HG02970 (cell line): ENCODE data around the gene TRIM26.
"Not testable (repeated sequence)": the region's sequence is repeated elsewhere in the genome, so short reads cannot be mapped to it uniquely, and the experiment has no call there.

ENCODE experiments used
- ATAC-seq: cut with Tn5 transposase; IDR thresholded peaks from one replicate; pipeline ENCODE4 v1.9.1; 2021; ENCODE audit warnings: mild to moderate bottlenecking, moderate library complexity, moderate number of reproducible peaks; ENCODE audit not compliant: unreplicated experiment, low FRiP score

TRIM26 gene

GRCh38 chr6:30172681-30173080, 40.5 kb downstream of the TRIM26 start:
- no peak for ATAC-seq

DNA sequence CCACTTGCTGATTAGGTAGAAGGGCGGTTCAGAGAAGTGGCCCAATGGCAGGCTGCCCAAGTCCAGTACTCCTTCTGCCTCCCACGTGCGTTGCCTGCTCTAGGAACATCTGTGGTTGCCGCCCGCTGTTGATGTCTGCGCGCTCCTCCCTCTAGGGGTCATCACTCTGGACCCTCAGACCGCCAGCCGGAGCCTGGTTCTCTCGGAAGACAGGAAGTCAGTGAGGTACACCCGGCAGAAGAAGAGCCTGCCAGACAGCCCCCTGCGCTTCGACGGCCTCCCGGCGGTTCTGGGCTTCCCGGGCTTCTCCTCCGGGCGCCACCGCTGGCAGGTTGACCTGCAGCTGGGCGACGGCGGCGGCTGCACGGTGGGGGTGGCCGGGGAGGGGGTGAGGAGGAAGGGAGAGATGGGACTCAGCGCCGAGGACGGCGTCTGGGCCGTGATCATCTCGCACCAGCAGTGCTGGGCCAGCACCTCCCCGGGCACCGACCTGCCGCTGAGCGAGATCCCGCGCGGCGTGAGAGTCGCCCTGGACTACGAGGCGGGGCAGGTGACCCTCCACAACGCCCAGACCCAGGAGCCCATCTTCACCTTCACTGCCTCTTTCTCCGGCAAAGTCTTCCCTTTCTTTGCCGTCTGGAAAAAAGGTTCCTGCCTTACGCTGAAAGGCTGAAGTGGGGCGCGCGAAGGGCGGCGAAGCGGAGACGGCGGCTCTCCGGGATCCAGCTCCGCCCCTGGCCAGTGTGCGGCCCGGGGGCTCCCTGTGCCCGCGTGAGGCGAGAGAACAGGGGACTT, 41.3 kb downstream of the TRIM26 start:
- ATAC-seq, result no peak

GRCh38 chr6:30169658-30170614, 43.3 kb downstream of the TRIM26 start:
- no peak for ATAC-seq

DNA sequence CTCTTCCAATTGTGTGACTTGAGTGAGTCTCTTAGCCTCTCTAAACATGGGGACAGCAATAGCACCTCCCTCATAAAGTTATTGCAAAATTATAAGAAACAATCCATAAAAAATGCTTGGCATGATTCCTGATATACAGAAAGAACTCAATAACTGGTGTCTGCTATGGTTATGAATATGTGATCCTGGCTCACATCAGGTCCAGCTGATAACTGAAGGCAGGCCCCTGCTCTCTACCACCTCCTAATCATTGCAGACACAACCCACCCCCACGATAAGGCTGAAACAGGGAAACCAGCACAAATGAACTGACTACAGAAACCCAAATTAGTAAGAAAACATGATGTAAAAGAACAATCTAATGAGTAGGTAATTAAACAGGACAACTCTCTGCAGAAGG, 44.5 kb downstream of the TRIM26 start:
- no peak for ATAC-seq

DNA sequence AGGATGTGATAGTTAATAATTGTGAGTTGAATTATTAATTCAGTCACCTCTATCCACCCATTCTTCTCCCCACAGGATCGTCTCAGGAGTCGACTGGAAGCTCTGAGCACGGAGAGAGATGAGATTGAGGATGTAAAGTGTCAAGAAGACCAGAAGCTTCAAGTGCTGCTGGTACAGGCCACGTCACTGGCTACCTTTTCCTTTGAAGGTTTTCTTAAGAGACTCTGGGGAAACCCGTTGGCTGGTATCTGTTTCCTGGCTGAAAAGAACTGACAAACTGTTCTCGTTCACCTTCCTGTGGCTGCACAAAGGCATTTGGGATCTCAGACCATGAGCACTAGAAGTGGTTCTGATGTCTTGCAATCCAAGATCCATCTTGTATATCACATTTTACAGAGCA, 46.1 kb downstream of the TRIM26 start:
- ATAC-seq, result no peak

DNA sequence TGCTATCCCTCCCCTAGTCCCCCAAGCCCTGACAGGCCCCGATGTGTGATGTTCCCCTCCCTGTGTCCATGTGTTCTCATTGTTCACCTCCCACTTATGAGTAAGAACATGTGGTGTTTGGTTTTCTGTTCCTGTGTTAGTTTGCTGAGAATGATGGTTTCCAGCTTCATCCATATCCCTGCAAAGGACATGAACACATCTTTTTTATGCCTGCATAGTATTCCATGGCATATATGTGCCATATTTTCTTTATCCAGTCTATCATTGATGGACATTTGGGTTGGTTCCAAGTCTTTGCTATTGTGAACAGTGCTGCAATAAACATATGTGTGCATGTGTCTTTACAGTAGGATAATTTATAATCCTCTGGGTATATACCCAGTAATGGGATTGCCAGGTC, 48.0 kb downstream of the TRIM26 start:
- not testable (repeated sequence) for ATAC-seq

- no peak for ATAC-seq
Observed at GRCh38 chr6:30164714-30165113, 48.5 kb downstream of the TRIM26 start.

- no peak for ATAC-seq
Observed at GRCh38 chr6:30163918-30164654, 49.1 kb downstream of the TRIM26 start.

GRCh38 chr6:30163090-30163917, 49.9 kb downstream of the TRIM26 start, which contains the start of gene TRIM15:
TRIM15 (plus strand) TSS chr6:30163546; CDS start chr6:30163685, 139 bp downstream.
- ATAC-seq, result no peak

DNA sequence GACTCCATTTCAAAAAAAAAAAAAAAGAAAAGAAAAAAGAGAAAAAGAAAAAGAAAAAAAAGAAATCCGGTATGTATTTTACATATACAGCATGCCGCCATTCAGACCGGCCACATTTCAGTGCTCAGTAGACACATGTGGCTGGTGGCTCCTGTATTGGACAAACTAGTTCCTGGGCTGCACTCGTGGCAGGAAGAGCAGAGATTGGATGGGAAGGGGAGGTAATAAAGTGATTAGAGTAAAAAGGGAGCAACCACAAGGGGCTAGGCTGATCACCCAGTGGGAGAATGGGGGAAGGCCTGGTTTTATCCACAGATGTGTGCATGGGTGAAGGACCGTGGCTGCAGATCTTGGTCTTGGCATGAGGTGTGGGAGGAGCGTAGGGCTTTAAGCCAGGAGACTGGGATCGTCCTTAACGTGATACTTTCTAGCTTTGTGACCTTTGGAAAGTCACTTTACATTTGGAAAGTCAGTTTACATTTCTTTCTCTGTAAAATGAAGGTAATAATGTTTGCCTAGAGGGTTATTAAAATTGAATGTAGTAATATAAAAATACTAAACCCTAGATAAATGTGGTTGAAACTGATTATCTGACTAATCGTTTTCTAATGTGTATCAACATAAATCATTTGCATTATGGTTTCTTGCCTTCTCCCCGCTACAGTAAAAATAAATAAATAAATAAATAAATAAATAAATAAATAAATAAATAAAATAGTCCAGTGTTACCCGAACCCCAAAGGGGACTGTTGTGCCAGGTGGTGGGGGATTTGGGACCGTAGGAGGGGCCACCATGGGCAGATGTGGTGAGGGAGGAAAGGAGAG, 50.7 kb downstream of the TRIM26 start:
- no peak for ATAC-seq

GRCh38 chr6:30160785-30161531, 52.2 kb downstream of the TRIM26 start, which contains the start of gene TRIM10:
TRIM10 (minus strand) TSS chr6:30161211; CDS start chr6:30160858, 353 bp downstream.
- ATAC-seq, result no peak

DNA sequence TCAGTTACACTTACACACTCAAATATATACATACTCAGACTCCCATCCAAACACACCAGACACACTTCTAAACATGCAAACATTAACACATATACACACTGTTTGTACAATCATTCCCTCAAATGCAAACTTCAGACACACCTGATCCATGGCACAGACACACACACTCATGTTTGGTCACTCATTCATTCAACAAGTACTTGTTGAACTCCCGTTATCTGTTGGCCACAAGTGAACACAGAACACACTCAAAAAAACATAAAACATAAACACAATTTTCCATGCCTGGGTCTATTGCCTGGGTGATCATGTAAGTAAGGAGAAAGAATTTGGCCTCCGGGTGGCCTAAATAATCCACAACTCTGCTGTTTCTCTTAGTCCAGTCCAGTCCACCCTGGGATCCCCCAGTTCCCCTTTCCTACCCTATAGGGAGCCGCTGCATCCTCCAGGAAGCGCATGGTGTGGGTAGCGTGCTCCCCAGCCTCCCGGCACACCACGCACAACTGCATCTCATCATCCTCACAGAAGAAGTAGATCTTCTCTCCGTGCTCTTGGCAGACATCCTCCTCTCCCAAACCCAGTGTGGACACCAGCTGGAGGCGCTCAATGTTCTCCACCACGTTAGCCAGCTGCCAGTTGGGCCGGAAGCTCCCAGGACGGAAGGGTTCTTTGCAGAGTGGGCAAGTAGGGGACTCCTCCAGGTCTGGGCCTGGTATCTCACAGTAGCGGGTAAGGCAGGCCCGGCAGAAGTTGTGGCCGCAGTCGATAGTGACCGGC, 53.0 kb downstream of the TRIM26 start:
- ATAC-seq, result no peak

GRCh38 chr6:30158475-30159040, 54.6 kb downstream of the TRIM26 start:
- ATAC-seq, result no peak

DNA sequence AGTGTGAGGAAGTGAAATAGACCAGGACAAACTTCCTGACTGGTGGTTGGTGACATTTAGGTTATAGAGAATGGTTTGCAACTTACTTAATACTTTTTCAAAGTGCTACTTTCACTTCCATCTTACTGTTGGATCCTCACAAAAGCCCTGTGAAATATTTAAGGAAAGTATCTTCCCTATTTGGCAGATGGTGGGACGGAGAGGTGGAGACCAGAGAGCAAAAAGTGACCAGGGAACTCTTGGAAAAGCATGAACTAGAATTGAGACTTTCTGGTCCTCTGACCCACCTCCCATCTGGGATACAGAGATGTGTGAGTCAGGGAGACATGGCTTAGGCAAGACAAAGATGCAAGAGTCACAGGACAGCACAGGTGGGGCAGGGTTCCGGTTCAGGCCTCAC, 55.2 kb downstream of the TRIM26 start:
- no peak for ATAC-seq

DNA sequence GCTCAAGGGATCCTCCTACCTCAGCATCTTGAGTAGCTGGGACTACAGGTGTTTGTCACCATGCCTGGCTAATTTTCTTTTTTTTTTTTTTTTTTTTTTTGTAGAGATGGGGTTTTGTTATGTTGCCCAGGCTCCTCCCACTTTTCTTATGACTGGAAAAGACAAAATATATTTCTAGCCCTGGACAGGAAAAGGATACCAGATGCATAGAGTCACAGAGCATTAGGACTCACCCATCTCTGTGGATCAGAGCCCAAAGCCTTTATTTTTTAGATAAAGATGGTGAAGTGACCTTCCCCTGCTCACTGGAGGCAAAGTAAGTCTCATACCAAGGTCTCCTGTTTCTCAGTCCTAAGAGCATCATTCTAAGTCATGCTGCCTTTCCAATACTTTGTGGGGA, 55.6 kb downstream of the TRIM26 start:
- ATAC-seq, result no peak

GRCh38 chr6:30156774-30157173, 56.4 kb downstream of the TRIM26 start:
- ATAC-seq, result no peak

GRCh38 chr6:30156262-30156599, 57.0 kb downstream of the TRIM26 start:
- ATAC-seq, result no peak
